Sigmoid colon (tissue), 7 donors: ENCODE data around the gene ENG. TPM values are rescaled to one million over a fixed set of nuclear protein-coding genes. Genes with fewer than 3 reads are reported as not detected.

Experiments used
- DNase-seq: peaks from one replicate; pipeline ENCODE4 v3.0.0-alpha.2; 2019
- H3K27ac ChIP-seq, 4 donors: fragments of 200-600 bp; sonication (generic); one replicate each; pipeline ENCODE4 v1.5.1; 2016 to 2019; ENCODE audit warnings: mild to moderate bottlenecking in 1 of 4
- H3K27me3 ChIP-seq, 3 donors: fragments of 200-600 bp; sonication (generic); one replicate each; pipeline ENCODE4 v1.5.1; 2019; ENCODE audit warnings: mild to moderate bottlenecking in 1 of 3
- H3K36me3 ChIP-seq, 4 donors: fragments of 200-600 bp; sonication (generic); one replicate each; pipeline ENCODE4 v1.5.1; 2016 to 2019
- H3K4me1 ChIP-seq, 4 donors: fragments of 200-600 bp; sonication (generic); one replicate each; pipeline ENCODE4 v1.5.1; 2017 to 2019
- H3K4me3 ChIP-seq, 4 donors: fragments of 200-600 bp; sonication (generic); one replicate each; pipeline ENCODE4 v1.5.1; 2017 to 2019; ENCODE audit warnings: mild to moderate bottlenecking in 2 of 4, moderate library complexity in 1 of 4
- H3K9me3 ChIP-seq, 4 donors: fragments of 200-600 bp in 3 of 4; sonication (generic) in 3 of 4; one replicate each; pipeline versions ENCODE4 v1.5.1 to v1.6.1; 2013 to 2019
- CTCF ChIP-seq, 4 experiments: fragments of 450-650 bp in 3 of 4; fragments of 200-600 bp in 1 of 4; IDR thresholded peaks; one replicate each; pipeline ENCODE4 v1.5.1; 2016 to 2019; ENCODE audit warnings: antibody characterized with exemption in 4 of 4, mild to moderate bottlenecking in 3 of 4, moderate library complexity in 2 of 4
- EP300 ChIP-seq, 4 donors: sonication (generic); formaldehyde crosslinking; IDR thresholded peaks; one replicate each; pipeline ENCODE4 v1.6.1; 2017; ENCODE audit warnings: antibody characterized with exemption in 4 of 4
- POLR2A ChIP-seq, 2 donors: fragments of 450-650 bp; IDR thresholded peaks; one replicate each; pipeline ENCODE4 v1.6.1; 2016; ENCODE audit warnings: antibody characterized with exemption in 2 of 2, mild to moderate bottlenecking in 2 of 2, moderate library complexity in 2 of 2
- POLR2AphosphoS5 ChIP-seq, 4 donors: sonication (generic); formaldehyde crosslinking; IDR thresholded peaks; one replicate each; pipeline ENCODE4 v1.6.1; 2017; ENCODE audit warnings: antibody characterized with exemption in 4 of 4
- WGBS, 2 donors: extraction: QIAGEN DNeasy Blood & Tissue Kit; methylation state at CpG; one replicate each; pipeline ENCODE4 v1.1.7; 2013; 5-methylcytosine and 5-hydroxymethylcytosine counted together
- intact Hi-C: fragments of 100-400 bp; cut with DNase I; formaldehyde crosslinking; loops from one replicate; pipeline ENCODE4 v1.15.1; 2023
- polyA plus RNA-seq, 3 donors: library from polyadenylated mRNA; stranded (reverse); fragments of 200-250 nt; gene quantifications; one replicate each; pipeline ENCODE4 v1.2.3, GENCODE V29; 2013
- total RNA-seq, 4 donors: library from RNA; depleted of rRNA; stranded (reverse); fragments of >200 nt; gene quantifications; one replicate each; pipeline ENCODE4 v1.1.0, GENCODE V29; 2016
- donor health status: healthy with polysubstance abuse.
- donor health status: Bipolar disorder and iron deficiency.
- donor health status: healthy.

The ENG gene
- total and polyA plus RNA-seq, 7 donors, result 5.4 to 50.4 (median 22.7) TPM

DNA sequence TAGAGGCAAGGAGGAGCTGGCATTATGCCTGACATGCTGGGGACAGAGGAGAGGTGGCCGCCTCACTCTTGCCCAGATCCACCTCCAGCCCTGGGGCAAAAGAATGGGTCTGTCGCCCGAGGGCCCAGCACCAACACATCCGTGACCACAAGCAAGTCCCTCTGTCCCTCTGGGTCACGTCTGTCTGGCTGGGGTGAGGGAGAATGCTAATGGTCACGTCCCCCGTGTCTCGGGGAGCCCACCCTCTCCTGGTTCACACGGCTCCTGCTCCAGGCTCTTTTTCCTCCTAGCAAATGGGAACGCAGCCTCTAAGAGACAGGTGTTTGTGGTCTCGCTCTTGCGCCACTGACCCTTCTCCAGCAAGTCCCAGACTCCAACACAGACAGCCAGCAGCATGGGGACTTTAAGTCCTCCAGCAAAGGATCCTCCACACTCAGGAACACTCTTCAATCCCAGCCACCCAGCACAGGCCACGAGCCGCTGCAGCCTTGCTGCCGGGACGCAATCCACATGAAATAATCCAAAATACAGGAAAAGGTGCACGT lies 4.1 kb downstream of the ENG start:
- peak overlapping the region in 2 of 4 donors; percentile 13 to 50 for H3K4me3 ChIP-seq
- WGBS, 2 donors, result 89 to 91% methylated on average over 17 of the region's 17 CpGs
- TF ChIP-seq CTCF (IDR thresholded peaks at IDR 0.05) (no peak), EP300 (IDR thresholded peaks at IDR 0.05) (no peak), POLR2A (IDR thresholded peaks at IDR 0.05) (no peak), POLR2AphosphoS5 (IDR thresholded peaks at IDR 0.05) (no peak)
- no peaks in the 10 kb centered on the region for H3K36me3 ChIP-seq
- intact Hi-C loops, result no loop called here
- peaks cover 0 to 2% (median under 1%) of the 10 kb centered on the region in 4 donors for H3K9me3 ChIP-seq
- peaks cover 0 to 16% (median 7%) of the 10 kb centered on the region in 4 donors for H3K4me1 ChIP-seq
- H3K27me3 ChIP-seq, result no peaks in the 10 kb centered on the region
- no peak for DNase-seq
- no peak overlapping the region for H3K27ac ChIP-seq

DNA sequence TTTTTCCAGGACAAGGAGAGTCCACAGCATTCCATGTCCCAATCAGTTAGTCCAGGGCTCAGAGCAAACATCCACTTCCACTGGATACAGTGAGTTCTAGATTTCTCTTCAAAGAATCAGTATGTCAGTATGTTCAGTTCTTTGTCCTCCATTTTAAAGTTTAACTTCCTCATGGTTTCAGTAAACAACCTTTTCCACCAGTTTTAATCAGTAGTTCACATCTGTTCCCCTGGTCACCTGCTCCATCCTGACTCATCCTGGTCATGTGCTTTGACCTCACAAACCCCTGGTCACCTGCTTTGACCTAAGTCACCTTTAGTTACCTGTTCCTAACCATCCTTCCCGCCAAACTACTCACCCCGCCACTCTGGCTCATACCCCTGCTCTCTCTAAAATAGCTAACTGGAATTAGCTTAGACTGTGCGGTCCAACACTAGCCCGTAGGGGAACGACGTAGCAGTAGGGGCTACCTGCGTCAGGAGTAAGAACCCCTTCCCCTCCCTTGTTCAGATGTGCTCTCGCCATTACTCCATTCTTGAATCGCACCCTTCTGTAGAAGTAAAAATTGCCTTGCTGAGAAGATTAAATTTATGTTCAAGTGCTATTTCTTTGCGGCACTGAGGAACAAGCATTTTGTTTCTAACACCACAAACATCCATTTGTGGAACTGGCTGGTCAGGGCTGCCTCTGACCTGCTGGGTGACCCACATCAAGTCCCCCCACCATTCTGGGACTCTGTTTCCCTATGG lies 5.5 kb downstream of the ENG start:
- DNase-seq, result no peak
- Histone ChIP-seq H3K27me3 (no peaks in the 10 kb centered on the region), H3K36me3 (no peaks in the 10 kb centered on the region), H3K9me3 (peaks cover 0 to 2% (median under 1%) of the 10 kb centered on the region in 4 donors), H3K4me1 (peaks cover 0 to 13% (median 4%) of the 10 kb centered on the region in 4 donors), H3K27ac (no peak overlapping the region), H3K4me3 (no peak overlapping the region)
- intact Hi-C loops, result no loop called here
- 86 to 93% methylated on average over 10 of the region's 10 CpGs for WGBS, 2 donors
- TF ChIP-seq EP300 (IDR thresholded peaks at IDR 0.05) (no peak), POLR2A (IDR thresholded peaks at IDR 0.05) (no peak), POLR2AphosphoS5 (IDR thresholded peaks at IDR 0.05) (no peak), CTCF (IDR thresholded peaks at IDR 0.05) (no peak)

GRCh38 chr9:127847833-127848755 lies 6.4 kb downstream of the ENG start:
- DNase-seq, result no peak
- Histone ChIP-seq H3K36me3 (no peaks in the 10 kb centered on the region), H3K4me1 (peaks cover 0 to 10% (median 3%) of the 10 kb centered on the region in 4 donors), H3K27ac (peak overlapping the region in 3 of 4 donors; percentile 55 to 66 (median 57)), H3K4me3 (no peak overlapping the region), H3K27me3 (no peaks in the 10 kb centered on the region), H3K9me3 (peaks cover 0 to 2% (median under 1%) of the 10 kb centered on the region in 4 donors)
- intact Hi-C loops, result no loop called here
- 81 to 82% methylated on average over 12 of the region's 12 CpGs for WGBS, 2 donors
- TF ChIP-seq EP300 (IDR thresholded peaks at IDR 0.05), result no peak
- TF ChIP-seq CTCF (IDR thresholded peaks at IDR 0.05), result no peak
- TF ChIP-seq POLR2AphosphoS5 (IDR thresholded peaks at IDR 0.05), result no peak
- TF ChIP-seq POLR2A (IDR thresholded peaks at IDR 0.05), result no peak

DNA sequence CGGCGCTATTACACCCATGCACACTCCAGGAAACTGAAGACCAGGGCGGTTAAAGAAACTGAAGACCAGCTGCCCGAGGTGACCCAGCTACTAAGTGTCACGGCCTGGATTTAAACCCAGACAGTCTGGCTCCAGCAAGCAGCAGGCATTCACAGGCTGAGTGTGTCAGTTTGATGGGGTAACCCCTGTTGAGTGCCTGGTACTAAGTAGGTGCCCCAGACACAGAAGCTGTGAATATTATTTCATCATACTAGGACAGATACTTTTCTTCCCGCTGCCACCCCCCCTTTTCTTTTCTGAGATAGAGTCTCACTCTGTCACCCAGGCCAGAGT lies 7.3 kb downstream of the ENG start:
- H3K4me3 ChIP-seq, result no peak overlapping the region
- no peaks in the 10 kb centered on the region for H3K27me3 ChIP-seq
- peak overlapping the region in 3 of 4 donors; percentile 55 to 66 (median 57) for H3K27ac ChIP-seq
- DNase-seq, result no peak
- intact Hi-C loops, result no loop called here
- no peak for TF ChIP-seq POLR2A (IDR thresholded peaks at IDR 0.05)
- no peak for TF ChIP-seq POLR2AphosphoS5 (IDR thresholded peaks at IDR 0.05)
- no peak for TF ChIP-seq CTCF (IDR thresholded peaks at IDR 0.05)
- no peak for TF ChIP-seq EP300 (IDR thresholded peaks at IDR 0.05)
- no peaks in the 10 kb centered on the region for H3K36me3 ChIP-seq
- H3K4me1 ChIP-seq, result peaks cover 0 to 5% (median 0%) of the 10 kb centered on the region in 4 donors
- WGBS, 2 donors, result 68 to 71% methylated on average over 6 of the region's 6 CpGs
- peaks cover 0 to 2% (median under 1%) of the 10 kb centered on the region in 4 donors for H3K9me3 ChIP-seq
